ENCODE measurements around the gene TCF7L1.

- TF ChIP-seq CTCF (optimal IDR thresholded peaks at IDR 0.05 in 1 of 3, IDR thresholded peaks at IDR 0.05 in 1 of 3, conservative IDR thresholded peaks at IDR 0.05 in 1 of 3; ENCODE audit: extremely low read depth in 1 of 3, insufficient read depth in 2 of 3, low read length in 3 of 3) (no peak), EZH2 (IDR thresholded peaks at IDR 0.05; ENCODE audit: low read length) (no peak)
Measured at GRCh38 chr2:85302121-85302520, 168.9 kb downstream of the TCF7L1 start.

All from keratinocyte (primary cell).